ENCODE data around the gene GSTM4.

GSTM4 gene

DNA sequence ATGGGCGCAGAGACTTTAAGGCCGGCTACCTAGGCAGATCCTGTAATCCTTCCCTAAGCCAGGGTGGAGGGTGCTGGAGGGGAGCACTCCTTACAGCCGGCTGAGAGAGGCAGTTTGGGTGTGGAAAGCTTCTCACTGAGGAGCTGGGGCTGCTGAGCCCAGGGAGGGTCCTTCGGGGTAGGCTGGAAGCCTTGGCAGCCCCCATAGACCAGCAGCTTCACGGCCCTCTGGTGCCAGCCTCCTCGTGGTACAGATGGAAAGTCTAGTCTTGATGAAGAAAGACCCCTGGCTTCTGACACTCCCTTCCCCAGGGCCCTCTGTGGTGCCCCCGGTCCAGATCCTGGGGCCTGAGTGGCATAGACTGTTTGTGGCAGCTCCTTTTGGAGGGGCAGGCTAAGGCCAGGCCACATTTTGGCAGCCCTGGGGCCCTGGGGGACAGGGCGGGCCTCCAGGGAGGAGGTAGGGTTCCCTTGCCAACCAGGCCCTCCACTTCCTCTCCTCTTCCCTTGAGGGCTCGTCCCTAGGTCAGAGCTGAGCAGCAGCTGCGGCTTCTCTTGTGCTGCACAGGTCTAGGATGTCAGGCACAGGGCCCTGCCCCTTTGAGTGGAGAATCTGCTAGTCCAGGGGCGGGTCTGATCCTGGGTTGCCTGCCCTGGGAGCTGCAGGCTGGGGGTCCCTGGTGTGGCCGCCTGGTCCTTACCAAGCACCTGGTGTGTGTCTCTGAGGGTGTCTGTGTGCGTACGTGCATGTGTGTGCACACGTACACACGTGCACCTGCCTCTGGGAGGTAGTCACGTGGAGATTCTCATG, 31.5 kb upstream of the GSTM4 start:
- DNase-seq (ENCODE audit: low read depth in 2 of 2) = no peak

DNA sequence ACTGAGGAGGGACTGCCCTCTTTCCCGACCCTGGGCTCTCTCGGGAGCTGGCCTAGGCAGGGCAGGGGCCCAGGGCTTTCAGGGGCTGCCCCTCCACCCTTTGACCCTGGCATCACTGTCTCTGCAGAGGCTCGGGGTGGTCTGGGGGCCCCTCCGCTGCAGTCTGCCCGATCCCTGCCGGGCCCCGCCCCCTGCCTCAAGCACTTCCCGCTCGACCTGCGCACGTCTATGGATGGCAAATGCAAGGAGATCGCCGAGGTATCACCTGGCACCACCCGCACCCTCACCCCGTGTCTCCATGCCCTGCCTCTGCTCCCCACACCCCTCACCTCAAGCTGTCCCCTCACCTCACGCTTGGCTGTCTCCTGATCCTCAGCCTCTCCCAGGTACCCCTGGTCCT, 30.7 kb upstream of the GSTM4 start:
- no peak for DNase-seq (ENCODE audit: low read depth in 2 of 2)

DNA sequence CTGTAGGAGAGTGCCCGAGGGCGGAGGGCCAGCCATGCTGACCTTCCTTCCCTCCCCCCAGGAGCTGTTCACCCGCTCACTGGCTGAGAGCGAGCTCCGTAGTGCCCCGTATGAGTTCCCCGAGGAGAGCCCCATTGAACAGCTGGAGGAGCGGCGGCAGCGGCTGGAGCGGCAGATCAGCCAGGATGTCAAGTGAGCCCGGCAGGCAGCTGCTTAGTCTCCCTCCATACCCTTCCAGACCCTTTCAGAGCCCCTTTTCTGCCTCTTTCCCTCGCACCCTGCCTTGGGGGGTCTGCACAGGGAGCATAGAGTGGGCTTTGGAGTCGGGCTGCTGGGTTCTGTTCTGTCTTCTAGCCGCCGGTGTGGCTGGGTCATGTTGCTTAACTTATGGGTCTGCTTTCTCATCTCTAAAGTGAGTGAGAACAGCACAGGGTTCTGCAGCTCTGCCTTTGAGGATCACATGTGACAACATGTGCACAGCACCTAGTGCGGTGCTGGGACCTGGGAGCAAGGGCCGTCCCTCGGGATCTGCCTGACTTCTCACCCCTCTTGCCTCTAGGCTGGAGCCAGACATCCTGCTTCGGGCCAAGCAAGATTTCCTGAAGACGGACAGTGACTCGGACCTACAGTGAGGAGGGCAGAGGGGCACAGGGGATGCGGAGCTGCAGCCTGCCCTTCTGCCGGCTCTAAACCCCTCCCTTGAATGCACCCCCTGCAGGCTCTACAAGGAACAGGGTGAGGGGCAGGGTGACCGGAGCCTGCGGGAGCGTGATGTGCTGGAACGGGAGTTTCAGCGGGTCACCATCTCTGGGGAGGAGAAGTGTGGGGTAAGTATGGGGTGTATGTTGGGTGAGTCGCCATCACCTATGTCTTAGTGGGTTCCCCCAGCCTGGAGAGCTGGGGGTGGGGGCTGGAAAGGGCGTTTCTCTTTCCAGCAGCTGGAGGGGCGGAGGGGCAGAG, 30.0 kb upstream of the GSTM4 start:
- no peak for DNase-seq (ENCODE audit: low read depth in 2 of 2)

DNA sequence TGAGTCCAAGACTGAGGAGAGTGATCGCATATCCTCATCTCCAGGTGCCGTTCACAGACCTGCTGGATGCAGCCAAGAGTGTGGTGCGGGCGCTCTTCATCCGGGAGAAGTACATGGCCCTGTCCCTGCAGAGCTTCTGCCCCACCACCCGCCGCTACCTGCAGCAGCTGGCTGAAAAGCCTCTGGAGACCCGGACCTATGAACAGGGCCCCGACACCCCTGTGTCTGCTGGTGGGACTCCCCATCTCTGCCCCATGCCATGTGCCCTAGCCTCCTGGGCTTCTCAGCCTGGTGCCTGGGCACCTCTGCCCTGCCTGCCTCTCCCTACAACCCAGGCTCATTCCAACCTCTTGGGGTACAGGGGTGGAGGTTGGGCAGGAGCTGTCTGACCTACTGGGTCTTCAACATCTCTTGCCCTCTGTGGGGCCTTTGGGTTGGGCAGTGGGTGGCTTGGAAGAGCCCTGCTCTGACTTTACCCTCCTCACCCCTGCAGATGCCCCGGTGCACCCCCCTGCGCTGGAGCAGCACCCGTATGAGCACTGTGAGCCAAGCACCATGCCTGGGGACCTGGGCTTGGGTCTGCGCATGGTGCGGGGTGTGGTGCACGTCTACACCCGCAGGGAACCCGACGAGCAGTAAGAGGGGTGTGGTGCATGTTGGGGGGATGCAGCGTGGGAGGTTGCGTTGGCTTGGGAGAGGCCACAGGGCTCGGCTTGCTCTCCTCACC, 29.1 kb upstream of the GSTM4 start:
- no peak for DNase-seq (ENCODE audit: low read depth in 2 of 2)

DNA sequence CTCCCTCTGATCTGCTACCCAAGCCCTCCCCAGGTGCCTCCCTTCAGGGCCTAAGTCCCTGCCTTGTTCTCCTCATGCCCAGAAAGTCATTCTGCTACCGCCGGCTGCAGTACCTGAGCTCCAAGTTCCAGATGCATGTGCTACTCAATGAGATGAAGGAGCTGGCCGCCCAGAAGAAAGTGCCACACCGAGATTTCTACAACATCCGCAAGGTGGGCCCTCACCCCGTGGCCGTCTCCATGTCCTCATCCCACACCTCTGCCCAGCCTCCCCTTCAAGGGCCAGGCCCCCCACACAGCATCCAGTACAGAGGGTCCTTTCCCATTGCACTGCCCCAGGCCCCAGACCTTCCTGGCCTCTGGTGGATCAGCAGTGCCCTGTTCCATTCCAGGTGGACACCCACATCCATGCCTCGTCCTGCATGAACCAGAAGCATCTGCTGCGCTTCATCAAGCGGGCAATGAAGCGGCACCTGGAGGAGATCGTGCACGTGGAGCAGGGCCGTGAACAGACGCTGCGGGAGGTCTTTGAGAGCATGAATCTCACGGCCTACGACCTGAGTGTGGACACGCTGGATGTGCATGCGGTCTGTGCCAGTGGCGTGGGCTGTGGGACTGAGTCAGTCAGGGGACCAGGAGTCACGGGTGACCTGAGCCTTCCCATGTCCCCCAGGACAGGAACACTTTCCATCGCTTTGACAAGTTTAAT, 28.1 kb upstream of the GSTM4 start:
- DNase-seq (ENCODE audit: low read depth in 2 of 2) = no peak

DNA sequence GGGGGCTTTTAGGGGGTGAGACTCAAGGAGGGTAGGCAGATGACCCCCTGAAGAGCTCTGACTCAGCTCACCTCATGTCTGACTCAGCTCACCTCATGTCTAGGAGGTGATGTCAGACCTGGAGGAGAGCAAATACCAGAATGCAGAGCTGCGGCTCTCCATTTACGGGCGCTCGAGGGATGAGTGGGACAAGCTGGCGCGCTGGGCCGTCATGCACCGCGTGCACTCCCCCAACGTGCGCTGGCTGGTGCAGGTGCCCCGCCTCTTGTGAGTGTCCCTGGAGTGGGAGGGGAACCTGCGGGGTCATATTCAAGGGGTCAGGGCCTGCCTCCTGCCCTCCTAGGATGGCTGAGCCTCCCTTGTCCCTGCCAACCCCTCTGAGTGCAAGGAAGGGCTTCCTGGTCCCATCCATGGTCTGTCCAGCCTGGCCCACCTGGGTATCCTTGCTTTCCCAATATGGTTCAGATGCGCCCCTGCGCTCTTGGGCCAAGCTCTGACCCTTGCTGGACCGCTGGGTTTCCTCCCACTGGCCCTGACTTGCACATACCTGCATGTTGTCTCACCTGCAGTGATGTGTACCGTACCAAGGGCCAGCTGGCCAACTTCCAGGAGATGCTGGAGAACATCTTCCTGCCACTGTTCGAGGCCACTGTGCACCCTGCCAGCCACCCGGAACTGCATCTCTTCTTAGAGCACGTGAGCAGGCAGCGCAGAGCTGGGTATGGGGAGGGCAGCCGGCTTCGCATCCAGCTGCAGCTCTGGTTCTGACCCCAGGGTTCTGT, 27.2 kb upstream of the GSTM4 start:
- no peak for DNase-seq (ENCODE audit: low read depth in 2 of 2)

DNA sequence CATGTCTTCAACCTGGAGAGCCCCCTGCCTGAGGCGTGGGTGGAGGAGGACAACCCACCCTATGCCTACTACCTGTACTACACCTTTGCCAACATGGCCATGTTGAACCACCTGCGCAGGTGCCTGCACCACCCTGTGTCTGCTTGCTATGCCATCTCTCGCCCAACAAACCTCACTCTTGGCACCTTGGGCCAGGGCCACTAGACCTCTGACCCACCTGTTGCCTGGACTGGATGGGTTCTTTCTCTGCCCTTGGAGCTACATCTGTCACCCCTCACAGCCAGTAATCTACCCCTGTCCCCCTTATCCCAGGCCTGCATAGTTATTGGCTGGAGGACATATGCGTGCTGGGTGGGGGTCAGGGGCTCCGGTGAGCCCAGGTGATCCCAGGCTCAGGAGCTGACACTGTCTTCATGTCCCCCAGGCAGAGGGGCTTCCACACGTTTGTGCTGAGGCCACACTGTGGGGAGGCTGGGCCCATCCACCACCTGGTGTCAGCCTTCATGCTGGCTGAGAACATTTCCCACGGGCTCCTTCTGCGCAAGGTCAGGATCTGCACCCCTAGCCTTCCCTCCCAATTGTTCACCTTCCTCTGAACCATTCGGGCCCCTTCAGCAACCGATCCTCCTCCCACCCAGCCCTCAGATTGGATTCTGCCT, 26.4 kb upstream of the GSTM4 start:
- DNase-seq (ENCODE audit: low read depth in 2 of 2) = no peak

DNA sequence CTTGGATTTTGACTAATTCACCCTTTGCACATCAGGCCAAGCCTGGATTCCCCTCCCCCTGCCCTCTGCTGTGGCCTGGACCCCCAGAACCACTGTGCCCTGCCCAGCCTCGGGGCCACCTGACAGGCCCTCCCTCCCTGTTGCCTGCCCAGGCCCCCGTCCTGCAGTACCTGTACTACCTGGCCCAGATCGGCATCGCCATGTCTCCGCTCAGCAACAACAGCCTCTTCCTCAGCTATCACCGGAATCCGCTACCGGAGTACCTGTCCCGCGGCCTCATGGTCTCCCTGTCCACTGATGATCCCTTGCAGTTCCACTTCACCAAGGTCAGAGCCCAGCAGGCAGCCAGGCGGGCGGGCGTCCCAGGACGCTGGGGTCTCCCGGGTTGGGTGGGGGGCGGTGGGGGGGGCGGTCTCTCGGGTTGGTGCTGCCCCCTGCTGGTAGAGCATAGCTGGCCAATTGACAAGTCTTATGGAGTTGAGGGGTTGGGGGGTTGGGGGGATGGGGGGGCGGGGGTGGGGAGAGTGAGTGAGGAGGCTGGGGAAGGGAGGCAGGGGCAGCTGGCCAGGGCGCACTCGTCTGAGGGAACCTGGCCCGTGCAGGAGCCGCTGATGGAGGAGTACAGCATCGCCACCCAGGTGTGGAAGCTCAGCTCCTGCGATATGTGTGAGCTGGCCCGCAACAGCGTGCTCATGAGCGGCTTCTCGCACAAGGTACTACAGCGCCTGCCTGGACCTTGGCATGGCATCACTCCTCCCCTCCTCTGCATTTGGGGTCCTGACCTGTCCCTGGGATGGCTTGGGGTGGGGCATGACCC, 25.6 kb upstream of the GSTM4 start:
- peak in 1 of 2 donors; percentile 28 for DNase-seq (ENCODE audit: low read depth in 2 of 2)

DNA sequence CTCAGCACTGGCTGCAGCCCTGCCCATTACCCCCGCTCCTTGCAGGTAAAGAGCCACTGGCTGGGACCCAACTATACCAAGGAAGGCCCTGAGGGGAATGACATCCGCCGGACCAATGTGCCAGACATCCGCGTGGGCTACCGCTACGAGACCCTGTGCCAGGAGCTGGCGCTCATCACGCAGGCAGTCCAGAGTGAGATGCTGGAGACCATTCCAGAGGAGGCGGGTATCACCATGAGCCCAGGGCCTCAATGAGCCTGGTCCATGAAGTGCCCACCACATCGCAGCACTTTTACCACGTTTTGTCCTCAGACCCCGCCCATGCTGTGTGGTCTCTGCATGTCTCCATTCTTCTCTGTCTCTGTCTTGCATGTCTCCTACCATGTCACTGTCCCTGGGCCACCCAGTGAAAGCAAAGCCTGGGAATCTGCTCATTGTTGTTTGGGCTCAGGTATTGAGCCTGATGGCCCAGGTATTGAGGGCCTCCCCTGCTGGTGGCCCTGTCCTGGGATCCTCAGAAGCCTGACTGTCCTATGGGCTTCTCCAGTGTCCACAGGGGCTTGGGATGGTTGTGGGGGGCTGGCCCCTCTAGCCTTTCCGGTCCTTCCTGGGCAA, 24.9 kb upstream of the GSTM4 start:
- no peak for DNase-seq (ENCODE audit: low read depth in 2 of 2)

DNA sequence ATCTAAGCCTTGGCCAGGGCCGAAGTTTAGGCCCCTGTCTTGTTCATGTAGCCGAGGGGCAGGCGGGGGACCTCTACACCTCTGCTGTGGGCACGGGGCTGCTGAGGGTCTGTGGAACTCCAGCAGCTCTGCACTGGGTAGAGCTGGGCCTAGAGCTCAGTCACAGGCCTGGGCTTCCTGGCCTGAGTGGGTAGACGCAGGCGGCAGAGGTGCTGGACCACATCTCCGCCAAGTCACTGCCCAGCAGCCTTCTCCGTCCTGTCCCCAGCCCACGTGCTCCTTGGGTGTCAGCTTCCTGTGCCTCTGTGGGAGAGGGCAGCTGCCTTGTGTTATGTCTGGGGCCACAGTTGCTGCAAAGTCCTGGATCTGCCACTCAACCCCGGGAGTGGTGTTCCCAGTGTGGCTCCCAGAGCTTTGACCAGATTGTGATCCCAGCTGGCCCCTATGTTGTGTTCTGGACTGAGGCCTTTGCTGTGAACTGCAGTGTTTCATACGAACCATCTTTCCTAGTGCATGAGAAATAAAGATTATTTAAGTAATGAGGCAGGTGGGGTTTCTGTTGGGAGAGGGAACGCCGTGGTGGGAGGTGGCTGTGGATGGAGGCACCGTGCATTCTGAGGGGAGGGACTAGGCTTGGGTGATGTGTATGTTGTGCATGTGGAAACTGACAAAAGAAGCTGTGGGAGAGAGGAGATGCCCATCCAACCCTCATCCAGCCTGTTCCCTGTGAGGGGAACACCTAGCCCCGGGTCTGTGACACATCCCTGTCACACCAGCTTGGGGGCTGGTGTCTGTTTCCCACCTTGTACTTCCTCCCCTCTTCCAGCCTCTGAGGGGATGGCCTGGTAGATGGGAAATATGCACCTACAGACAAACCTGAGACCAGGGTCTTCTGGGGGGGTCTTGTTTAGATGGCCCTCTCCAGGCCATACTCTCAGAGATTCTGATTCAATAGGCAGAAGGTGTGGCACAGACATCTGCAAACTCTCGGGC, 24.1 kb upstream of the GSTM4 start:
- DNase-seq (ENCODE audit: low read depth in 2 of 2) = no peak

DNA sequence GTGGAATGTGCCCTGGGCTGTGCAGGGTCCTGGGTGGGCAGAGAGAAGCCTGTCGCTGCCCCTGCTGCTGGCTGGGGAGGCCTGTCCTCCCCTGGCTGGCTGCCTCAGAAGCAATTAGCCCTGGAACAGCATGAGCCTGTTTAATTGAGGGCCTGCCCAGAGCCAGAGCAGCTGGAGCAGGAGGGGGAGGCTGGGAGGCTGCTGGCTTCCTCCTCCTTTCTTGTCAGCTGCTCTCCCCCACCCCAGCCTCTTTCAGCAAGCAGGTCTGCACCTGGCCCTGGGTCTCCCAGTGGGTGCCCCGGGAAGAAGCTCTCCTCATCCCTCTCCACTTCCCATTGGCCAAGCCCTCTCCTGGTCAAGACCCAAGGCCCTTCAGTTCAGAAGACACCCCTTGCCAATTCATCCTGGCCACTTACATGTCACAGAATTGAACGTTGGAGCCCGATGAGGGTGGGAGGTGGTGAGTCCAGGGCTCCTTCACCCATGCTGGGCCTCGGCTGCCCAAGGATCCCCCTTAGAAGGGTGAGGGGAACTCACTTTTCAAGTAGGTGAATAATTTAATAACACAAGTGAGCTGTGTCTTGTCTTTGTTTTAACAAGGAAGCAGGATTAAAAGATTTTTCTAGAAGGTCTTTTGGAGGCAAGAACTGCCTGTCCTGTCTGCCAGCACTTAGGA, 23.1 kb upstream of the GSTM4 start:
- no peak for DNase-seq (ENCODE audit: low read depth in 2 of 2)

DNA sequence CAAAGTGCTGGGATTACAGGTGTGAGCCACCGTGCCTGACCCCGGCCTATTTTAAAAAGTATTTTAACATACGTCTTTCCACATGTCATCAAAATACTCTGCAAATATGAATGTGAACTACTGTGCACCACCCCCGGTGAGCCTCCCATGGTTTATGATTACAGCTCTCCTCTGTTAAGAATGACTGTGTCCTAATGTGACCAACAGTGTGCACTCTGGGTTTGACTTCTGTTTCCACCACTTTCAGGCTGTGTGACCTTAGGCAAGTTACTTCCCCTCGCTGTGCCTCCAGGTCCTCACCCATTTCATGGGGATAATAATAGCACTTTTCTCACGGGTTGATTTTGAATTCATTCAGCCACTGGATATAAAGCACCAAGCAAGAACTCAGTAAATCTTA, 21.6 kb upstream of the GSTM4 start:
- DNase-seq (ENCODE audit: low read depth in 2 of 2) = no peak

DNA sequence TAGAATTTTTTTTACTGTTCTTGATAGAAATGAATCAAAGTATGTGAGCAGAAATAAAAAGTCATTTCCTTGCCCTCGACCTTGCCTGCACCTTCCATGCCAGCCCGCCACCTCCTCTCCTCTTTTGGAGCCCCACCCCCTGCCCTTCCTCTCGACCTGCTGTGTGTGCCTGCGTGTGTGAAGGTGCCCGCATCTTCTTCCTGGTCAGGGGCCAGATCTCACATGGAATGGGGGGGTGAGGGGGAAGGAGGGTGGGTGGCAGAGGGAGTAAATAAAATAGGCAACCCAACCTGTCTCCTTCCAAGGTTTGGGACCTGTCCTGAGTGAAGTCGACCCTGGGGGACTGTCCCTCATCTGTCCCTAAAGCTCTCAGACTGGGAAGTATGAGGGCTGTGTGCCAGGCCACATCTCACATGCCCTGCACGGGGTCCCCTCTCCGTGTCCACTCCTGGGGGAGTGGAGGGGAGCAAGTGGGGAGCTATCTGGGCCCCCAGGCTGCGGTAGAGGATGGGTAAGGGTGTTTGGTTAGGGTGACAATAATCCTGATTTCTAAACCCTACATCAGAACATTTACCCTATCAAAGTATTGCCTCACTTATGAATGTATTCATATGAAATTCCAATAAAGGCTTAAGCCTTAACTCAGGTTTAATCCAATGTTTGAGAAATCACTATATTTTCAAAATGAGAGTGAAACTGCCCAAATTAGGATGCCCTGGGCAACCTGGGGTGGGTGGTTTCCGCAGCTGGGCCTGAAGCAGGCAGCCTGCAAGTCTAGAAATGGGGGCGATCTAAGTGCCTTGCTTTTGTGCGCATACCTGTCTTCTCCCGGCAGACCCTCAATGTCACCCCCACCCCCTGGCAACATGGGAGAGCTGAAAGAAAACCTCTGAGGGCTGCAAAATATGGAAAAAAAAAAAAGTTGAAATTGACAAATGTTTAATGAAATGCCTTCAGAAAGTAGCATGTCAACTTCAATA, 20.8 kb upstream of the GSTM4 start:
- DNase-seq (ENCODE audit: low read depth in 2 of 2) = no peak

DNA sequence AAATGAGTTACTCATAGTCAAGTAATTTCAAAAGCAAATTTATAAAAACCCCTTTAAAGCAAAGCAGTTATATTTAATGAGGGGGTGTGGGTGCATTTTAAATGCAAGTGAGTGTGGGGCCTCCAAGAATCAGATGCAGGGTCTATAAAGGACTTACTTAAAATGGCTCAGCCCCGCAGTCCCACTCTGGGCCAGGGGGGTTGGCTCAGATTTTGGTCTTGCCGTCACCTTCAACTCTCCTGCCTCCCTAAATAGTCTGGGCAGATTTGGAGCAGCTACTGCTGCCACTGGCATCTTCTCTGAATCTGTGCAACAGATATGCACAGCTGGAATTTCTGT, 20.1 kb upstream of the GSTM4 start:
- no peak for DNase-seq (ENCODE audit: low read depth in 2 of 2)

DNA sequence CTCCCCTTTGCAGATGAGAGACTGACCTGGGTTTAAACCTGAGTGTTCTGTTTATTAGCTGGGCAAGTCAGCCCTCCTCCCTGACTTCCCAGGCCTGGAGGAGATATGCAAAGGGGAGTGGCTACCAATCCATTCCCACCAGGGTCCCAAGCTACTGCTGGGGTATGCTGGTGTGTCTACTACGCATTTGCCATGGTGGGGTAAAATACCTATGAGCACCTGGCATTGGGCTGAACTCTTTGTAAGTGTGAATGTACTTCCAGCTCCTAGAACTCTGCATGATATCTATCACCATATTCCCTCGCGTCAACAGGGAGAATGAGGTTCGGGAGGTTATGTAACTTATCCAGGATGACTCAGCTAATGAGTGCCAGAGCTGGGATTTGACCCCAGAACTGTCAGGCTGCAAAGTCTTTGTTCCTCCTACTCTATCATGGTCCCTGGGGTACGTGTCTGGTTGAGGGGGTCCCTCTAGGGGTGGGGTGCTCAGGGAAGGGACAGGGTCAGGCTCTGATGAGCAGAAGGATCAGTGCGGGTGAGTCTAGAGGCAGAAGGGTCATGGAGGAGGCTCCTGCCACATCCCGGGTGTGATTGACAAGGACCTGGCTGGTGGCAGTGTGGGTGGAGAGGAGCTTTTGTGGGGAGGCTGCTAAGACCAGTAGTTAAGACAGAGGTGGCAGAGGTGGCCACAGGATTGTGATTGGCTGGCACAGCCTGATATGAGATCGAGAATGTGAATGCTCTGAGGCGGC, 19.5 kb upstream of the GSTM4 start:
- no peak for DNase-seq (ENCODE audit: low read depth in 2 of 2)
